H1 (cell line): ENCODE results near the gene OR2T6. TPM values are rescaled to one million over a fixed set of nuclear protein-coding genes. Genes with fewer than 3 reads are reported as not detected.
"Not testable (repeated sequence)": the region's sequence is repeated elsewhere in the genome, so short reads cannot be mapped to it uniquely, and the experiment has no call there.

Experiments used
- CTCF ChIA-PET: fragments of 300-600 bp; sonication (Branson Sonifier 250); formaldehyde crosslinking; loops from one replicate; lab custom pipeline; 2021; ENCODE audit not compliant: partially characterized antibody; lab: Charles Lee
- POLR2A ChIA-PET: fragments of 300-600 bp; sonication (Branson Sonifier 250); formaldehyde crosslinking; loops from one replicate; lab custom pipeline; 2021; ENCODE audit warnings: inconsistent platforms; ENCODE audit not compliant: partially characterized antibody; lab: Charles Lee
- DNase-seq, 2 experiments: peaks; one replicate each; pipeline versions ENCODE4 v3.0.0 to v3.0.0-alpha.2; 2010 to 2022; ENCODE audit warnings: low spot score in 2 of 2, low read depth in 1 of 2, mixed read lengths in 1 of 2
- FAIRE-seq: peaks from 2 replicates; lab custom pipeline; 2011; peaks lifted over from hg19 to GRCh38; lab: Jason Lieb, UNC
- H2AFZ ChIP-seq: 2 replicates; pipeline ENCODE4 v1.8.1; 2012; ENCODE audit warnings: low read length, inconsistent platforms
- H2AK5ac ChIP-seq: 2 replicates; pipeline ENCODE4 v1.6.1; 2013; ENCODE audit warnings: low read depth, low read length
- H2BK120ac ChIP-seq: replicated peaks from 2 replicates; pipeline ENCODE3; 2013; ENCODE audit warnings: low read depth, low read length, inconsistent platforms
- H2BK12ac ChIP-seq: 2 replicates; pipeline ENCODE4 v1.6.1; 2013; ENCODE audit warnings: low read depth, low read length
- H2BK15ac ChIP-seq: 2 replicates; pipeline ENCODE4 v1.6.1; 2013; ENCODE audit warnings: low read length
- H2BK20ac ChIP-seq: 2 replicates; pipeline ENCODE4 v1.6.1; 2013; ENCODE audit warnings: low read length
- H2BK5ac ChIP-seq: 2 replicates; pipeline ENCODE4 v1.6.1; 2013; ENCODE audit warnings: low read depth, low read length
- H3K14ac ChIP-seq: 2 replicates; pipeline ENCODE4 v1.6.1; 2013; ENCODE audit warnings: inconsistent platforms; ENCODE audit not compliant: insufficient read length
- H3K18ac ChIP-seq: 2 replicates; pipeline ENCODE4 v1.6.1; 2013; ENCODE audit warnings: low read length; ENCODE audit errors: extremely low read depth
- H3K23ac ChIP-seq: 2 replicates; pipeline ENCODE4 v1.6.1; 2013; ENCODE audit warnings: inconsistent platforms; ENCODE audit not compliant: insufficient read length
- H3K23me2 ChIP-seq: 2 replicates; pipeline ENCODE4 v1.6.1; 2013; ENCODE audit warnings: low read depth, low read length
- H3K27ac ChIP-seq: 2 replicates; pipeline ENCODE4 v1.6.1; 2011; ENCODE audit warnings: low read depth, low read length, inconsistent platforms
- H3K27me3 ChIP-seq, 4 experiments: replicated peaks in 1 of 4; 1 replicate in 1 of 4; 2 replicates in 3 of 4; pipeline versions ENCODE4 v1.6.1 to v1.8.1; 2011 to 2013; ENCODE audit warnings: low read length in 3 of 4, mild to moderate bottlenecking in 3 of 4, inconsistent platforms in 2 of 4, mixed read lengths in 2 of 4, moderate library complexity in 1 of 4; ENCODE audit not compliant: control insufficient read depth in 3 of 4, insufficient read depth in 3 of 4; ENCODE audit errors: extremely low read depth in 1 of 4
- H3K36me3 ChIP-seq, 4 experiments: 2 replicates each; pipeline versions ENCODE4 v1.6.1 to v1.8.1; 2011 to 2013; ENCODE audit warnings: mild to moderate bottlenecking in 4 of 4, low read length in 3 of 4, moderate library complexity in 2 of 4, control low read depth in 1 of 4, inconsistent platforms in 1 of 4; ENCODE audit not compliant: insufficient read depth in 4 of 4, control insufficient read depth in 2 of 4
- H3K4ac ChIP-seq: replicated peaks from 2 replicates; pipeline ENCODE3; 2013; ENCODE audit warnings: low read length, low read depth, mixed read lengths, inconsistent platforms; ENCODE audit not compliant: insufficient read length
- H3K4me1 ChIP-seq, 4 experiments: replicated peaks in 1 of 4; 1 replicate in 1 of 4; 2 replicates in 3 of 4; pipeline versions ENCODE4 v1.6.1 to v1.8.1; 2011 to 2013; ENCODE audit warnings: low read length in 3 of 4, inconsistent platforms in 2 of 4, mixed read lengths in 1 of 4; ENCODE audit not compliant: insufficient read depth in 4 of 4, control insufficient read depth in 3 of 4
- H3K4me2 ChIP-seq, 2 experiments: 2 replicates each; pipeline versions ENCODE4 v1.6.1 to v1.8.1; 2011 to 2013; ENCODE audit warnings: low read depth in 2 of 2, low read length in 2 of 2, control low read depth in 1 of 2, inconsistent platforms in 1 of 2, mild to moderate bottlenecking in 1 of 2; ENCODE audit not compliant: insufficient read depth in 1 of 2
- H3K4me3 ChIP-seq, 4 experiments: fragments of 200-600, 300-600 bp in 1 of 4; sonication (generic), shearing (Covaris generic), sonication (Bioruptor Twin) in 1 of 4; 2 replicates each; pipeline versions ENCODE4 v1.5.1 to v1.8.1; 2011 to 2016; ENCODE audit warnings: low read length in 4 of 4, low read depth in 3 of 4, control low read depth in 2 of 4, inconsistent platforms in 2 of 4, mild to moderate bottlenecking in 2 of 4, mixed read lengths in 1 of 4, moderate library complexity in 1 of 4; ENCODE audit not compliant: insufficient read depth in 2 of 4; ENCODE audit errors: extremely low read depth in 1 of 4
- H3K56ac ChIP-seq: replicated peaks from 2 replicates; pipeline ENCODE3; 2013; ENCODE audit warnings: low read depth, mild to moderate bottlenecking, mixed read lengths, low read length, inconsistent platforms; ENCODE audit not compliant: insufficient read length
- H3K79me1 ChIP-seq: 2 replicates; pipeline ENCODE4 v1.6.1; 2013; ENCODE audit warnings: low read depth, low read length, control low read depth
- H3K79me2 ChIP-seq, 2 experiments: 2 replicates each; pipeline versions ENCODE4 v1.6.1 to v1.8.1; 2012 to 2013; ENCODE audit warnings: low read length in 2 of 2, mild to moderate bottlenecking in 2 of 2, inconsistent platforms in 1 of 2; ENCODE audit not compliant: insufficient read depth in 2 of 2, control insufficient read depth in 1 of 2
- H3K9ac ChIP-seq, 4 experiments: replicated peaks in 1 of 4; 1 replicate in 1 of 4; 2 replicates in 3 of 4; pipeline versions ENCODE4 v1.6.1 to v1.8.1; 2011 to 2013; ENCODE audit warnings: low read depth in 3 of 4, low read length in 3 of 4, control low read depth in 2 of 4, mild to moderate bottlenecking in 2 of 4, moderate library complexity in 2 of 4, inconsistent platforms in 1 of 4; ENCODE audit errors: extremely low read depth in 1 of 4
- H3K9me3 ChIP-seq, 2 experiments: 2 replicates each; pipeline versions ENCODE4 v1.6.1 to v1.8.1; 2012 to 2013; ENCODE audit warnings: mild to moderate bottlenecking in 2 of 2, moderate library complexity in 2 of 2, control low read depth in 1 of 2, inconsistent platforms in 1 of 2, low read depth in 1 of 2, low read length in 1 of 2, mixed read lengths in 1 of 2; ENCODE audit not compliant: insufficient read depth in 2 of 2
- H4K20me1 ChIP-seq, 2 experiments: replicated peaks in 1 of 2; 2 replicates each; pipeline versions ENCODE3 to v1.8.1; 2011 to 2013; ENCODE audit warnings: inconsistent platforms in 2 of 2, low read length in 2 of 2, mild to moderate bottlenecking in 1 of 2; ENCODE audit not compliant: insufficient read depth in 2 of 2, control insufficient read depth in 1 of 2
- H4K5ac ChIP-seq: 2 replicates; pipeline ENCODE4 v1.6.1; 2013; ENCODE audit warnings: low read length, low read depth, mixed read lengths, inconsistent platforms; ENCODE audit not compliant: insufficient read length
- H4K8ac ChIP-seq: 2 replicates; pipeline ENCODE4 v1.8.0; 2013; ENCODE audit warnings: mild to moderate bottlenecking, moderate library complexity, low read length, inconsistent platforms; ENCODE audit not compliant: insufficient read depth; ENCODE audit errors: extremely low read depth
- H4K91ac ChIP-seq: replicated peaks from 2 replicates; pipeline ENCODE3; 2013; ENCODE audit warnings: low read length, mixed read lengths, inconsistent platforms; ENCODE audit not compliant: insufficient read length
- WGBS, 2 experiments: shearing (Covaris generic) in 1 of 2; methylation state at CpG; one replicate each; pipeline versions ENCODE4 v1.1.6 to v1.1.7; 2013 to 2015; ENCODE audit warnings: low lambda C conversion rate in 2 of 2, mixed read lengths in 2 of 2, inconsistent platforms in 1 of 2, low coverage in 1 of 2, missing lambda C conversion rate in 1 of 2; ENCODE audit not compliant: insufficient replicate concordance in 2 of 2, insufficient coverage in 1 of 2, insufficient read length in 1 of 2; ENCODE audit errors: extremely low coverage in 1 of 2, missing lambda C conversion rate in 1 of 2; 5-methylcytosine and 5-hydroxymethylcytosine counted together
- polyA plus RNA-seq, 7 experiments: library from polyadenylated mRNA; depleted of rRNA in 3 of 7; stranded (reverse) in 5 of 7; unstranded in 2 of 7; fragments of >200 nt in 5 of 7; fragments of 200-250 nt in 2 of 7; gene quantifications; 1 replicate in 5 of 7; 2 replicates in 1 of 7; 4 replicates in 1 of 7; pipeline versions ENCODE4 v1.2.1 to v1.2.3, GENCODE V29; 2011 to 2013; ENCODE audit warnings: missing spikeins in 2 of 7, mixed read lengths in 2 of 7
- total RNA-seq: library from RNA; stranded (reverse); fragmentation: NEBNext Ultra II Directional; extraction: Animal tissue kit (Norgen Biotek cat#: 25700); gene quantifications from 2 replicates; pipeline ENCODE4 v1.2.1, GENCODE V29; 2021

OR2T6 gene
- total and polyA plus RNA-seq, 2 of the 8 experiments (the other 6 are each of a cell fraction or from before 2014, with no cell fraction given): not detected

- CTCF ChIA-PET, H3K23me2 ChIP-seq, POLR2A ChIA-PET, H3K79me2 ChIP-seq, H2BK5ac ChIP-seq, H3K4me1 ChIP-seq, H3K4ac ChIP-seq, H2BK12ac ChIP-seq, H3K23ac ChIP-seq, H4K20me1 ChIP-seq, H2BK20ac ChIP-seq, H2AK5ac ChIP-seq, H4K5ac ChIP-seq, H3K4me2 ChIP-seq, H3K56ac ChIP-seq, H3K9ac ChIP-seq, H3K36me3 ChIP-seq, H2AFZ ChIP-seq, H3K4me3 ChIP-seq, H4K8ac ChIP-seq, H3K27ac ChIP-seq, H3K79me1 ChIP-seq, H2BK15ac ChIP-seq, FAIRE-seq, DNase-seq, H4K91ac ChIP-seq, H3K18ac ChIP-seq, H3K14ac ChIP-seq, H2BK120ac ChIP-seq, H3K27me3 ChIP-seq: not testable (repeated sequence)
- 55% methylated on average over 3 of the region's 3 CpGs; no CpG with 5 or more reads in 1 of the 2 experiments for WGBS, 2 experiments
- peaks cover 33 to 51% of the 10 kb centered on the region in 2 experiments for H3K9me3 ChIP-seq
These were observed 52.1 kb downstream of the OR2T6 start for GRCh38 chr1:248427526-248428191.

- FAIRE-seq: not testable (repeated sequence)
These were observed 52.6 kb downstream of the OR2T6 start for GRCh38 chr1:248428192-248428533.

More at GRCh38 chr1:248428192-248428533, 52.6 kb downstream of the OR2T6 start:
- H3K9me3 ChIP-seq: peaks cover 29 to 51% of the 10 kb centered on the region in 2 experiments
- H2BK120ac ChIP-seq, H3K79me2 ChIP-seq, H3K18ac ChIP-seq, H3K27me3 ChIP-seq, H3K4me3 ChIP-seq, H3K36me3 ChIP-seq, H2BK15ac ChIP-seq, H3K23ac ChIP-seq, H2AFZ ChIP-seq, H4K91ac ChIP-seq, H3K23me2 ChIP-seq, CTCF ChIA-PET, H2BK5ac ChIP-seq, H3K4me1 ChIP-seq, H4K5ac ChIP-seq, H4K20me1 ChIP-seq, H3K27ac ChIP-seq, H4K8ac ChIP-seq, H3K4me2 ChIP-seq, H3K4ac ChIP-seq, H2BK12ac ChIP-seq, POLR2A ChIA-PET, H3K9ac ChIP-seq, H2BK20ac ChIP-seq, H3K79me1 ChIP-seq, H3K56ac ChIP-seq, H3K14ac ChIP-seq, DNase-seq, H2AK5ac ChIP-seq: not testable (repeated sequence)
- 89% methylated on average over 3 of the region's 3 CpGs; no CpG with 5 or more reads in 1 of the 2 experiments for WGBS, 2 experiments
